HepG2 (cell line): ENCODE results near the gene WASF1.

Source experiments
- CBX1 ChIP-seq: IDR thresholded peaks from one replicate; pipeline ENCODE4 v1.6.1; 2016; ENCODE audit warnings: antibody characterized with exemption, low read depth
- CTCF ChIP-seq: sonication (generic); formaldehyde crosslinking; IDR thresholded peaks from 2 replicates; pipeline ENCODE4 v1.5.0; 2020; ENCODE audit warnings: mild to moderate bottlenecking, missing genetic modification reagents, moderate library complexity
- REST ChIP-seq, 2 experiments: IDR thresholded peaks; 2 replicates each; pipeline ENCODE4 v1.6.1; 2011 to 2012; ENCODE audit warnings: low read length in 2 of 2, borderline replicate concordance in 1 of 2, low read depth in 1 of 2, mild to moderate bottlenecking in 1 of 2, moderate library complexity in 1 of 2
- RFX5 ChIP-seq: IDR thresholded peaks from 2 replicates; pipeline ENCODE4 v1.6.1; 2011; ENCODE audit warnings: low read depth, low read length, improper control_type of control experiment
- ZBTB42 ChIP-seq: sonication (generic); formaldehyde crosslinking; IDR thresholded peaks from 2 replicates; pipeline ENCODE4 v1.5.0; 2020; ENCODE audit warnings: mild to moderate bottlenecking, missing genetic modification reagents
- ZNF224 ChIP-seq: sonication (generic); formaldehyde crosslinking; IDR thresholded peaks from 2 replicates; pipeline ENCODE4 v1.5.0; 2020; ENCODE audit warnings: mild to moderate bottlenecking, missing genetic modification reagents
- ZNF570 ChIP-seq: sonication (generic); formaldehyde crosslinking; IDR thresholded peaks from 2 replicates; pipeline ENCODE4 v1.4.0; 2020; ENCODE audit warnings: mild to moderate bottlenecking, missing genetic modification reagents, borderline replicate concordance

GRCh38 chr6:110173506-110174132 lies 5.9 kb downstream of the WASF1 start:
- TF ChIP-seq ZNF224, result no peak
- no peak for TF ChIP-seq ZNF570 (CRISPR knock-in tag)
- TF ChIP-seq CBX1, result no peak
- TF ChIP-seq RFX5, result no peak
- TF ChIP-seq CTCF (CRISPR knock-in tag), result no peak
- peak; percentile 46 to 95 for TF ChIP-seq REST (IDR thresholded peaks at IDR 0.05; ENCODE audit: borderline replicate concordance in 1 of 2, low read depth in 1 of 2, low read length in 2 of 2)
- TF ChIP-seq ZBTB42 (CRISPR knock-in tag), result no peak
